ENCODE measurements around the gene CLTB.
"Not testable (repeated sequence)": the region's sequence is repeated elsewhere in the genome, so short reads cannot be mapped to it uniquely, and the experiment has no call there.

The CLTB gene, protein sequence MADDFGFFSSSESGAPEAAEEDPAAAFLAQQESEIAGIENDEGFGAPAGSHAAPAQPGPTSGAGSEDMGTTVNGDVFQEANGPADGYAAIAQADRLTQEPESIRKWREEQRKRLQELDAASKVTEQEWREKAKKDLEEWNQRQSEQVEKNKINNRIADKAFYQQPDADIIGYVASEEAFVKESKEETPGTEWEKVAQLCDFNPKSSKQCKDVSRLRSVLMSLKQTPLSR

DNA sequence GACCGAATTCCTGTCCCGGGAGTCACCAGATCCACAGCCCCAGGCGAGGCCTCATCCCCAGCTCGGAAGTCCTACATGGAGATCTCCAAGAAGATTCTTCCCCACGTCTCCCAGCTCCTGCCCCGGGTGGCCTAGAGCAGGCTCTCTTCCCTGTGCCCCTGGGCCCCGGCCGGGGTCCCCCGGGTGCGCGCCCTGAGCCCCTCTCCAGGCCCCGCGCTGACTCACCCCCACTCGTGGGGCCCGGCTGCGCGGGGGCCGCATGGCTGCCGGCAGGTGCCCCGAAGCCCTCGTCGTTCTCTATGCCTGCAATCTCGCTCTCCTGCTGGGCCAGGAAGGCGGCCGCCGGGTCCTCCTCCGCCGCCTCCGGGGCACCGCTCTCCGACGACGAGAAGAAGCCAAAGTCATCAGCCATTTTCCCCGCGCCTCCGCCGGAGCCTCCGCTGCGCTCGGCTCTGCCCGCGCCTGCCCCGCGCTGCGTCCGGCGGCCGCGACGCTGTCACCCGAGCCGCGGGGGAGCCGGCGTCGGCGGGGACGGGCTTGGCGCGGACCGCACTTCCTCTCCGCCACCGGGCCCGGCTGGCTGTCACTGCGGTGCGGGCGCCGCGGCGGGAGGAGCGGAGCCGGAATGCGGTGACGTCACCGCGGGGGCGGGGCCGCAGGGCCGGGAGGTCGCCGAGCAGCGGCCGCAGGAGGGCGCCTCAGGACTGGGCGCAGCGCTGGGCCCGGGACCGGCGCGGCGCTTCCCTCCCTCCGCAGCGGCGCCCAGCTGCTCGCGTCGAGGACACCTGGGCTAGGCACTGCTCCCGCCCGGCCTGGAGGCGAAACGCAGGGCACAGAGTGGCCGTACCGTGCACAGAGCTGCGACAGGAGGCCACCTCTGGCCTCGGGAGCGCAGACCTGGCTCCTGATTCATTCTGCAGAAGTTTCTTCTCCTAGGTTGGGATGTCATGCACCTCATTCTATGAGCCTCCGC is at the start of gene CLTB:
Gene CLTB (minus strand): TSS at position 588 of the 973 bp plus-strand sequence. CDS start 176 bp downstream, at position 412.
- DNase-seq: peak; percentile 56

DNA sequence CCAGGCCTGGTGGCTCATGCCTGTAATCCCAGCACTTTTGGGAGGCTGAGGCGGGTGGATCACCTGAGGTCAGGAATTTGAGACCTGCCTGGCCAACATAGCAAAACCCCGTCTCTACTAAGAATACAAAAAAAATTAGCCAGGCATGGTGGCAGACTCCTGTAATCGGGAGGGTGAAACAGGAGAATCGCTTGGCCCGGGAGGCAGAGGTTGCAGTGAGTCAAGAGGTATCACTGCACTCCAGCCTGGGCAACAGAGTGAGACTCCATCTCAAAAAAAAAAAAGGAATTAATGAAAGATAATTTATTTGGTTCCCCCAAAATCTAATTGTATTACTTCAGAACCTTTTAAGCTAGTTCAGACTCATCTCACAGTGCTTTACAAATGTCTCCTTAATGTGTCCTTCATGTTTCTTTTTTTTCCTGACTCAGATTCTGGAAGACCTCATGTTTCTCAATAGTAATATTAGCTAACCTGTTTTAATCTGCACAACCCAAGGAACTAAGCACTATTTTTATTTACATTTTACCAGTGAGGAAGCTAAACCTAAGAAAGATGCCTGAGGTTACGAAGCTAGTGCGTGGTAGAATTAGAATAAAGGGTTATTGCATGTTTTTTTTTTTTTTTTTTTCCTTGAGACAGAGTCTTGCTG is 46.9 kb upstream of the CLTB start:
- no peak for DNase-seq

DNA sequence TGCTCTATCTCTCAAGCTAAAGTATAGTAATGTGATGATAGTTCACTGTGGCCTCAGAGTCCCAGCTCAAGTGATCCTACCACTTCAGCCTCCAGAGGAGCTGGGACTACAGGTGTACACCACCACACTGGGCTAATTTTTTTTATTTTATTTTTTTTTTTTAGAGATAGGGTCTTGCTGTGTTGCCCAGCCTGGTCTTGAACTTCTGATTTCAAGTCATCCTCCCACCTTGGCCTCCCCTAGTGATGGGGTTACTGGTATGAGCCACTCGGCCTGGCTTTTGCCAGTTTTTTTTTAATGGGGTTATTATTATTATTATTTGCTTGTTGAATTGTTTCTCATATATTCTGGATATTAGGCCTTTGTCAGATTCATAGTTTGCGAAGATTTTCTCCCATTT is 45.0 kb upstream of the CLTB start:
- DNase-seq: no peak

DNA sequence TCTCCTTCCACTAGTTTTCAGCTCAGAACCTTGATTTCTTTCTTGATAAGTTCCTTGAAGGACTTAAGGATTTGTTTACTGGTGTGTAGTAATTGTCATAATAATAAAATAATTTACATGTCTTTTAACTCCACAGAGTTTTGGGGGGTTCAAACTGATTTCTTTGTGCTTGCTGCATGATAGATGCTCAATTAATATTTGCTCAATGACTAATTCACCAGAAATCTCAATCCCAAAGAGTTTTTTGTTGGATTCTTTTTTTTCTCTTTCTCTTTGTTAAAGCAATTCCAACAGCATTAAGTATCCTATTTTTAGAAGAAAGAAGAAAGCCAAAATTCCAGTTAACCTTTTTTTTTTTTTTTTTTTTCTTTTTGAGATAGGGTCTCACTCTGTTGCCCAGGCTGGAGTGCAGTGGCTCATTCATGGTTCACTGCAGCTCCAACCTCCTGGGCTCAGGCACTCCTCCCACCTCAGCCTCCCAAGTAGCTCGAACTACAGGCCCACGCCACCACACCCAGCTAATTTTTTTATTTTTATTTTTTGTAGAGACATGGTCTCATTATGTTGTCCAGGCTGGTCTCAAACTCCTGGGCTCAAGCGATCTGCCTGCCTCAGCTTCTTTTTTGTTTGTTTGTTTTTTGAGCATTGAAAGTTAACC is 42.7 kb upstream of the CLTB start:
- DNase-seq: no peak

DNA sequence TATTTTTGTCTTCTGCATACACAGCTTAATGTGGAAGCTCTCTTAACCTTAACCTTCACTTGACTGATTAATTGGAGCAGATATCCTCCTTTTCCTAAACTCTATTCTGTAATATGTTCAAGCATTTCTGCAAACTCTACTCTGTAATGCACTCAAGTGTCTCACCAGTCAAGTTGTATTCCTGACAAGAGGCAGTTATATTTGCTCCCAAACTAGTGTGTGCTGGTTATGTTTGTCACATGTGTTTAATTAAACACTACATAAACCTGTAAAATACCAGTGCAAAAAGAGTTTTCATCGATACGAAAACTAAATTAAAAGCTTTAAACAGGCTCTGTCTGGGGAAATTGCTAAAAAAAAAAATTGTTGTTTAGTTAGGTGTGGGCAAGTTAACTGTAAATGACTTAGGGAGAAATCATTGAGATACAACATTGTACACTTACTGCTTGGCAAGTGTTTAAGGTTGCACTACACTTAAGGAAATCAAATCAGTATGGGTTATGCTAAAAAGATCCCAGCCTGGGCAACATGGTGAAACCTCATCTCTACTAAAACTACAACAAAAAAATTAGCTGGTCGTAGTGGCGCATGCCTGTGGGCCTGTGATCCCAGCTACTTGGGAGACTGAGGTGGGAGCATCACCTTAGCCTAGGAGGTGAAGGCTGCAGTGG is 38.5 kb upstream of the CLTB start:
- DNase-seq: no peak

DNA sequence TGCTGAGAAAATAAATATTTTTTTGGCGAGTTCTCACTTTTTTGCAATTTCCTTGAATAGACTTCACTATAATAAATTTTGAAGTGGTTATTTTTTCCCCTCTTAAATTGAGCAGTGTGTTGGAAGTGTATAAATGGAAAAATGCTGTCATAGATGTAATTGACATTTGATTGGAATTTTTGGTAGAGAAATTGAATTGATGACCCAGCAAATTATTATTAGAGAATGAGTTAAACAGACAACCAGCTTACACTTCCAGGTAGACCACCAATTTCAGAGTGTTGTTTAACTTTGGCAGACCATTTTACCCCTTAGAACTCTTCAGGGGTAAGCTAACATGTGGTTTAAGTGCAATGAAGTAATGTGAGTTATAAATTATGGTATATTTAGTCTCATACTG is 33.7 kb upstream of the CLTB start:
- no peak for DNase-seq

DNA sequence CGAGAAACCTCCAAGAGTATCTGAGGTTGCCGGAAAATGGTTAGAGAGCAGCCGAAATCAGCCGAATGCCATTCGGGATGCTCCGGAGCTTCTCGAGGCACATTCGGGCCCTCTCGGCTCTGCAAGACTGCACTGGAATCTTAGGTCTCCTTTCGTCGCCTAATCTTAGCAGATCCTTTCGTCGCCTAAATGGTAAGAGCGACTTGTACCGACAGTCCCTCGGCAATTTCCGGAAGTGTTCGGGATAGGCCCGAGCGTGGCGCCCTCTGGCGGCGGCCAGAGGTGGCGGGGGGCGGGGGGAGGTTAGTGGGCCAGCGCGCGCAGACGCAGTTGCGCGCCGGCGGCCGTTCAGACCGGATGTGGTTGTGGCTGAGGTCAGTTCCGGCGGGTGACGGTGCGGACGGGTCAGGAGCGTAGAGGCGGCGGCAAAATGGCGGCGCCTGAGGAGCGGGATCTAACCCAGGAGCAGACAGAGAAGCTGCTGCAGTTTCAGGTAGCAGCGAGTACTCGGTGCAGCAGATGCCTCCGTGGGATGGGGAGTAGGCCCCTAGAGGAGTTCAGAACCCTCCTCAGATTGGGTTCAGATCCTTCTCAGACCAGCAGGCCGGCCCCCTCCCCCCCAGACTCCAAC is 31.8 kb upstream of the CLTB start, which contains the start of gene FAF2:
Gene FAF2 (plus strand): TSS at position 408 of the 631 bp plus-strand sequence. CDS start 23 bp downstream, at position 431.
- DNase-seq: peak; percentile 90

DNA sequence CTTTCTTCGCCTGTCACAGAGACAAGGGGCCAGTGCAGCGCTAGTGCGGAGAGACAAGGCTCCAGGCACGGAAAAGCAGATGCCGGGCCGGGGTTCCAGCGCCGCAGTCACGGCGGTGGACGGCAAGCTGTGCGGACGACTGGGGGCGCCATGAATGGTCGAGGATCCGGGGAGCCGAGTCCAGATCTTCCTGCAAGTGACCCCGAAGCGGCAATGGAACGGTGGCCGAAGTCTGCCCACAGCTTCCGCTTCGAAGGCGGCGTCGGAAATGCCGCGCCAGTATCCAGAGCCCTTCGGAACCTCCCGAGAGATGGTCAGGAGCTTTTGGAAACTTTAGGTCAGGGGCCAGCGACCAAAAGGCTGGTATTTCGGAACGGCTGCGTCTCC is 31.2 kb upstream of the CLTB start:
- DNase-seq: no peak

DNA sequence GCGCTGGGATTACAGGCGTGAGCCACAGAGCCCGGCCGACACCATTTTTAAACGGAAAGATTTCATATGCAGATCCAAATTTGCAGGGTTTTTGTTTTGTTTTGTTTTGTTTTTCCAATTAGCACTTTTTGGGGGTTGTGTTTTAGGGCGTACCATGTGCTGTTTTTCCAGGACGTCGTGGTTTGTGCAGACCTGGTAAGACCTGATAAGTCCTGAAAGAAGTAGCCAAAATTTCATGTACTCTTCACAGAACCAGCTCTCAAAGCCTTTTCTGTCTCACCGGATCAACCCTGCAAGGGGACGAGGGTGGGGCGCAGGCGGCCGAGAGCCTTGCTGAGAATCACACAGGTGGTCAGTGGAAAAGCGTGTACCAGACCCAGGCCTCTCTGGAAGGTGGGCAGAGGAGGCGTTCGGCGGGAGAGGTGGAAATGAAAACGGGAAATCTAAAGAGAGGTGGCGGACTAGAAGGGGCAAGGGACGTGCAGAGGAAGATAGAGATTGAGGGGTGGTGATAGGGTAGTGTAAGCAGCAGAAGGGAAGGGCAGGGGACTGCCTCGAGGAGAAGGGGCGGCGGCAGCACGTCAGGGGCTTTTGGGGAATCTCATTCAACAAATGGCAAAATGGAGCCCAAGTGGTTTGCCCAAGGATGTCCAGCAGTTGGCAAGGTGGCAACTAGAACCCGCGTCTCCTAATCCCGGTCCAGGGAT is 30.7 kb upstream of the CLTB start:
- DNase-seq: no peak

DNA sequence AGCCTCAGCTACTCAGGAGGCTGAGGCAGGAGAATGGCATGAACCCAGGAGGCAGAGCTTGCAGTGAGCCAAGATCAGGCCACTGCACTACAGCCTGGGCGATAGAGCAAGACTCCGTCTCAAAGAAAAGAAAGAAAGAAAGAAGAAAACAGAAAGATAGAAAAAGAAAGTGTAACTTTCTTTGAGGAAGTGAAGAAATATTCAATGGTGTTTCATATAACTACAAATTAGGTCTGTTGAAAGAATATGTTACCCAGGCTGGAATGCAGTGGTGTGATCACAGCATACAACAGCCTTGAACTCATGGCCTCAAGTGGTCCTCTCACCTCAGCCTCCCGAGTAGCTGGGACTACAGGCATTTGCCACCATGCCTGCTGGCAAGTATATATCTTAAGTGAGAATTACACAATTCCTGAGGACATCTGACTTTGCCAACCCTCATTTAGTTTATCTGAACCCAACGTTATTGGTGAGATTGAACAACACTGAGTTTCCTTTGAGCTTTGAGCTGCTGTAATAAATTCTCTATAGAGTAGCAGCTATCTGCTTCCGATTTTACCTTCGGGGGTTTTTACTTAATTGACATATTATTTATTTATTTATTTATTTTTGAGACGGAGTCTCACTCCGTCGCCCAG is 29.8 kb upstream of the CLTB start:
- no peak for DNase-seq

DNA sequence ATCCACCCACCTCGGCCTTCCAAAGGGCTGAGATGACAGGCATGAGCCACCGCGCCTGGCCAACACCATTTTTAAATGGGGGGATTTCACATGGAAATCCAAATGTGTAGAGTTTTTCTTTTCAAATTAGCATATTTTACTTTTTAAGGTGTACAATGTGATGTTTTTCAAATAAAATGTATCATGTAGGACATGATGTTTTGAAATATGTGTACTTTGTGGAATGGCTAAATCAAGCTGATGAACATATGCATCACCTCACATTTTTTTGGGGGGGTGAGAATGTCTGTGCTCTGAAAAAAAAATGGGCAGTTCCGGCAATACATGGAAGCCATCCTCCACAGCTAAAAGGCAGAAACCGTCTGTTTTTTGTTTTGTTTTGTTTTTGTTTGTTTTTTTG is 28.4 kb upstream of the CLTB start:
- no peak for DNase-seq

DNA sequence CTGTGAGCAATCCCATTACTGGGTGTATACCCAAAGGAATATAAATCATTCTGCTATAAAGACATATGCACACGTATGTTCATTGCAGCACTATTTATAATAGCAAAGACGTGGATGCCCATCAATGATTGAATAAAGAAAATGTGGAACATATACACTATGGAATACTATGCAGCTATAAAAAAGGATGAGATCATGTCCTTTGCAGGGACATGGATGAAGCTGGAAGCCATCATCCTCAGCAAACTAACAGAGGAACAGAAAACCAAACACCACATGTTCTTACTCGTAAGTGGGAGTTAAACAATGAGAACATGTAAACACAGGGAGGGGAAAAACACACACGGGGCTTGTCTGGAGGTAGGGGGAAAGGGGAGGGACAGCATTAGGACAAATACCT is 26.6 kb upstream of the CLTB start:
- DNase-seq: not testable (repeated sequence)

DNA sequence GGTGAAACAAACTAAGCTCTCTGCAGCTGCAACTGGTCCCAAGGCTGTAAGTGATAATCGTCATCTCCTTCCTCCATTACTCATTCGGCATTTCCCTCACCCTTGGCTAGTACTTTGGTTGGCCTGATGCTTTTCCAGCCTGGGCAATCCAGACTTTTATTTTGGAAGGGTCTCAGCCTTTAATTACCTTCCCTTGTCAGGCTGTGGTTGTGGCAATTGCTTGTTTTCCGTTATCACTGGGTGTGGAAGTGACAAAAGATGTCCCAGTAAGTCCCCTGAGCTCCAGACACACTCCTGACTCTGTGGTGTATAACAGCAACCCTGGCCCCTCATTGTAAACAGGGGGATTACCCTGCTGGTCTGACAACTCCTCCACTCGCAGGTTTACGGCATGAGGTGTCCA is 25.6 kb upstream of the CLTB start:
- DNase-seq: no peak

DNA sequence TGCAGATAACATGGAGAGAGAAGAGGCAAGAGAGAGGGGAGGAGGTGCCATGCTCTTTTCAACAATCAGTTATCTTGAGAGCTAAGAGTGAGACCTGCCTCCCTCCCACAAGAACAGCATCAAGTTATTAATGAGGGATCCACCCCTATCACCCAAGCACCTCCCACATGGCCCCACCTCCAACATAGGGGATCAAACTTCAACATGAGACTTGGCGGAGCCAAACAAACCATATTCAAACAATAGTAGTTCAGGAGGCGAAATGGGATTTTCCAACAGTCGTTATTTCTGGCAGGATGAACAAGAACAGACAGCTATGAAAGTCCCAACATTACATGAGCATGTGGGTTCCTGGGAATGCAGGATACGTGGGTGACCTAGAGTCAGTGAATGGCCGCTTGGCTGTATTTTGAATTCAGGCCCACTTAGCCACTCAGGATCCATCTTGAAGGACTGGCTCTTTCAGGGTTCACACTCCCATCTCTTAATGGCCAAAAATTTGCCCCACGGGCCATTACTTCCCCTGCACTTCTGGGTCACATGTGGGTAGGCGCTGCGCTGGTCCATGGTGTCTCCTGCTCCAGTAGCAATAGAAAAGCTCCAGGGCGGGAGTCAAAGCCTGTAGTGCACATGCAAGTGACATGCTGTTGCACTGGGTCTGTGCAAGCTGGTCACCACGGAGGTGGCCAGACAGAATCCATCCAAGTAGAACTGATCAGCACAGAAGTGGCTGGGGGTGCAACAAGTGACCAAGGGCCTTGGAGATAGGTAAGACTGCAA is 24.8 kb upstream of the CLTB start:
- no peak for DNase-seq

DNA sequence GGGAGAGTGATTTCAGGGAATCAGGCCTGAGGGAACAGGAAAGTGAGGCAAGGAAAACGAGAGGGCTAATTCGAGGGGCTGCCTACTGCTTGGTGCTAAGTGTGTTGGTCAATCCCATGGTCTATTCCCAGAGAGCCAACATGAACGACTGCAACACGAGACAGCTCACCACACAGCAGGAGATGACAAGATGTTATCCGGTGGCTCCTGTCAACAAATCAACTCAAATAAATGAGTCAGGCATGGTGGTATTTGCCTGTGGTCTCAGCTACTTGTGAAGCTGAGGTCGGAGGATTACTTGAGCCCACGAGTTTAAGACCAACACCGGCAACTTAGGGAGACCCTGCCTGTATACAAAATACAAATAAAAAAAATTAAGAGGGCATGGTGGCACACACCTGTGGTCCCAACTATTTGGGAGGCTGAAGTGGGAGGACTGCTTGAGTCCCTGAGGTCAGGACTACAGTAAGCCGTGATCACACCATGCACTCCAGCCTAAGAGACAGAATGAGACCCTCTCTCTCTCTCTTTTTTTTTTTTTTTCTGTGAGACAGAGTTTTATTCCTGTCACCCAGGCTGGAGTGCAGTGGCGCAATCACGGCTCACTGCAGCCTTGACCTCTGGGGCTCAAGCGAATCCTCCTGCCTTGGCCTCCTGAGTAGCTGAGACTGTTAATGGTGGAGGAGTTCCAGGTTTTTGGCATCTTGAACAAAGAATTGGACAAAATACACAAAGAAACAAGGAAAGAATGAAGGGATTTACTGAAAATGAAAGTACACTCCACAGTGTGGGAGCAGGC is 22.8 kb upstream of the CLTB start:
- DNase-seq: no peak

DNA sequence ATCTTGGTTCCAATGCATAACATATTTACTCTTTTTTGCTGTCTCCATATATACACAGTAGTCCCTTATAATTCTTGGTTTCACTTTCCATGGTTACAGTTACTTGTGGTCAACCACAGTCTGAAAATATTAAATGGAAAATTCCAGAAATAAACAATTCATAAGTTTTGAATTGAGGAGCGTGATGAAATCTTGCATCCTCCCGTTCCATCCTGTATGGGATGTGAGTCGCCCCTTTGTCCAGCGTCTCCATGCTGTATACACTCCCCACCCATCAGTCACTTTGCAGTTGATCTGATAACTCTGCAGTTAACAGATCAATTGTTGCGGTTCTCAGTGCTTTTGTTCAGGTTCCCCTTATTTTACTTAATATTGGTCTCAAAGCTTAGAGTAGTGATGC is 20.3 kb upstream of the CLTB start:
- no peak for DNase-seq

DNA sequence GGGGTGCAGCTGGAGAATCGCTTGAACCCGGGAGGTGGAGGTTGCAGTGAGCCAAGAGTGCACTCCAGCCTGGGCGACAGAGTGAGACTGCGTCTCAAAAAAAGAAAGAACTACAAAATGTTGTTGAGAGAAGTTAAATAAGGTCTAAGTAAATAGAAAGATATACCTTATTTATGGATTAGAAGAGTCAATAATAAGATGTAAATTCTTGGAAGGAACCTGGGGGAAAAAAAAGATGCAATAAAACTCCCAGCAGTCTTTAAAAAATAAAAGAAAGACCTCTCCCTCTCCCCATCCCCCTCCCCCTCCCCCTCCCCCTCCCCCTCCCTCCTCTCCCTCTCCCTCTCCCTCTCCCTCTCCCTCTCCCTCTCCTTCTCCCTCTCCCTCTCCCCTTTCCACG is 16.4 kb upstream of the CLTB start:
- no peak for DNase-seq

DNA sequence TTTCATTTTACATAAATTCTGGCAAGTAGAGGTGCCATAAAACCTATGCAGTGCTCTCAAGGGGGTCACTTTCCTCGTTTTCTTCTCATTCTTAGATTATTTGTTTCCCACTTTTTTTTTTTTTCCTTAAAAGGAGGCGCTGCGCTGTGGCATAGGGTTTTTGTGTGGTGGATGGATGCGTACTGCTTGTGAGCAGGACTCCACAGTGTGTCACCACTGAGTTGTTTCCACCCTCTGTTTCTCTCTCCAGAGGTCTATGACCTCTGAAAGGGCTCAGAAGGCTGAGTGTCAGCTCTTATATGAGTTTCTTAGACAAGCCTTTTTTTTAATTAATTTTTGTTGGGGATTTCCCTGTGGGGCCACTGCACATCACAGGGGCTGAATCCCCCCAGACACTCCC is 13.6 kb upstream of the CLTB start:
- no peak for DNase-seq

DNA sequence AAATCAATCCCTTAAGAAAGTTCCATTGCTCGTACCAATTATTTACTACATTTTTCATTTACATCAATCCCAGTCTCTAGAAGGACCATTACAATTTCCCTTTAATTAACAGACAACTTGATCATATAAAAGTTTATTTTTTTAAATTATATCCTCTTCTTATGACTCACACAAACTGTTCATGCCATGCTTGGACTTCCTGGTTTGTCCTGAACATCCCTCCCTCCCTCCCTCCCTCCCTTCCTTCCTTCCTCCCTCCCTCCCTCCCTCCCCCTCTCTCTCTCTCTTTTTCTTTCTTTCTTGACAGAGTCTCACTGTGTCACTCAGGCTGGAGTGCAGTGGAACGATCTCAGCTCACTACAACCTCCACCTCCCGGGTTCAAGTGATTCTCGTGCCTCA is 11.6 kb upstream of the CLTB start:
- no peak for DNase-seq
